Liver (tissue), 3 donors: ENCODE measurements around the gene NLGN1.

Experiments used
- ATF3 ChIP-seq: IDR thresholded peaks from 2 replicates; pipeline ENCODE4 v1.6.1; 2016; ENCODE audit warnings: antibody characterized with exemption
- CTCF ChIP-seq: fragments of 150-350 bp; IDR thresholded peaks from 2 replicates; pipeline ENCODE4 v1.5.1; 2017; ENCODE audit warnings: improper control_type of control experiment, low read depth, low read length; ENCODE audit not compliant: missing input control
- GABPA ChIP-seq, 2 donors: IDR thresholded peaks in 1 of 2; conservative IDR thresholded peaks in 1 of 2; 2 replicates each; pipeline ENCODE4 v1.6.1; 2016; ENCODE audit warnings: antibody characterized with exemption in 2 of 2, mild to moderate bottlenecking in 1 of 2, moderate library complexity in 1 of 2
- HNF4A ChIP-seq, 2 donors: conservative IDR thresholded peaks; 2 replicates each; pipeline ENCODE4 v1.6.1; 2016; ENCODE audit warnings: antibody characterized with exemption in 2 of 2, mild to moderate bottlenecking in 2 of 2
- MAX ChIP-seq: IDR thresholded peaks from 2 replicates; pipeline ENCODE4 v1.6.1; 2016; ENCODE audit warnings: antibody characterized with exemption
- RAD21 ChIP-seq, 2 donors: IDR thresholded peaks; 2 replicates each; pipeline ENCODE4 v1.6.1; 2016; ENCODE audit warnings: antibody characterized with exemption in 2 of 2, mild to moderate bottlenecking in 2 of 2
- REST ChIP-seq: IDR thresholded peaks from 2 replicates; pipeline ENCODE4 v1.6.1; 2016; ENCODE audit warnings: antibody characterized with exemption, mild to moderate bottlenecking
- SP1 ChIP-seq: IDR thresholded peaks from 2 replicates; pipeline ENCODE4 v1.6.1; 2018; ENCODE audit warnings: antibody characterized with exemption, mild to moderate bottlenecking
- TAF1 ChIP-seq: conservative IDR thresholded peaks from 2 replicates; pipeline ENCODE4 v1.6.1; 2016; ENCODE audit warnings: antibody characterized with exemption, mild to moderate bottlenecking
- YY1 ChIP-seq: IDR thresholded peaks from 2 replicates; pipeline ENCODE4 v1.6.1; 2016; ENCODE audit warnings: antibody characterized with exemption, mild to moderate bottlenecking
- donor health status: healthy.
- donor health status: healthy.

GRCh38 chr3:173992416-173992815, 594.9 kb downstream of the NLGN1 start:
- TF ChIP-seq CTCF (no peak), SP1 (no peak), RAD21 (IDR thresholded peaks at IDR 0.05) (no peak), MAX (no peak), TAF1 (no peak), YY1 (no peak), GABPA (IDR thresholded peaks at IDR 0.05 in 1 of 2, conservative IDR thresholded peaks at IDR 0.05 in 1 of 2) (no peak), REST (no peak), HNF4A (conservative IDR thresholded peaks at IDR 0.05) (no peak), ATF3 (no peak)
